HCT116 (cell line): ENCODE measurements around the gene RND3. TPM values are rescaled to one million over a fixed set of nuclear protein-coding genes. Genes with fewer than 3 reads are reported as not detected.

Experiments
- ATAC-seq: fragments of 200-7000 bp; cut with Tn5 transposase; 2 replicates; pipeline ENCODE4 v1.9.1; 2020; ENCODE audit warnings: mild to moderate bottlenecking, moderate library complexity
- BruUV-seq: library from RNA; stranded (reverse); fragments of 400-500 nt; replicated peaks from 2 replicates; lab custom pipeline; 2021; lab: Mats Ljungman, UMichigan
- CTCF ChIA-PET: fragments of 300-600 bp; sonication (Branson Sonifier 250); formaldehyde crosslinking; loops from one replicate; lab custom pipeline; 2021; ENCODE audit warnings: antibody characterized with exemption; lab: Charles Lee
- POLR2A ChIA-PET: fragments of 300-600, 350-600 bp; sonication (Branson Sonifier 250); formaldehyde crosslinking; loops from one replicate; lab custom pipeline; 2021; ENCODE audit warnings: antibody characterized with exemption; lab: Charles Lee
- RAD21 ChIA-PET, 2 experiments: fragments of 300-600 bp; sonication (Branson Sonifier 250); formaldehyde crosslinking; loops; one replicate each; lab custom pipeline; 2023; ENCODE audit warnings: low total read pairs in 2 of 2; ENCODE audit not compliant: uncharacterized antibody in 2 of 2, unreplicated experiment in 2 of 2, low non-redundant PET in 1 of 2; lab: Charles Lee
- DNase-seq: peaks from one replicate; pipeline ENCODE4 v3.0.0-alpha.2; 2010; ENCODE audit warnings: low read depth, low spot score
- H2AFZ ChIP-seq: fragments of 200-600 bp; shearing (Covaris generic), sonication (generic); 2 replicates; pipeline ENCODE4 v1.6.1; 2017; ENCODE audit warnings: low read depth, mixed run types, mixed read lengths, antibody characterized with exemption, low read length; ENCODE audit not compliant: poor library complexity, severe bottlenecking
- H3K27ac ChIP-seq: 2 replicates; pipeline ENCODE4 v1.5.1; 2012; ENCODE audit warnings: low read depth, low read length
- H3K27me3 ChIP-seq: fragments of 200-600 bp; sonication (generic); 2 replicates; pipeline ENCODE4 v1.6.1; 2016; ENCODE audit warnings: mixed run types, low read length, mixed read lengths; ENCODE audit not compliant: insufficient read depth
- H3K36me3 ChIP-seq, 2 experiments: fragments of 200-500 bp in 1 of 2; fragments of 200-600 bp in 1 of 2; sonication (Bioruptor generic) in 1 of 2; sonication (generic) in 1 of 2; 2 replicates each; pipeline versions ENCODE4 v1.5.1 to v1.6.1; 2014 to 2016; ENCODE audit warnings: low read length in 2 of 2, inconsistent platforms in 1 of 2, mixed read lengths in 1 of 2, mixed run types in 1 of 2; ENCODE audit not compliant: insufficient read depth in 2 of 2, control insufficient read depth in 1 of 2
- H3K4me1 ChIP-seq, 2 experiments: fragments of 200-600 bp in 1 of 2; sonication (generic) in 1 of 2; 2 replicates each; pipeline versions ENCODE4 v1.5.1 to v1.6.1; 2012 to 2017; ENCODE audit warnings: low read length in 2 of 2, inconsistent platforms in 1 of 2, mild to moderate bottlenecking in 1 of 2, mixed read lengths in 1 of 2, mixed run types in 1 of 2, moderate library complexity in 1 of 2; ENCODE audit not compliant: insufficient read depth in 2 of 2, control insufficient read depth in 1 of 2
- H3K4me2 ChIP-seq: fragments of 200-600 bp; sonication (generic); 2 replicates; pipeline ENCODE4 v1.6.1; 2017; ENCODE audit warnings: mixed run types, low read length, mixed read lengths
- H3K4me3 ChIP-seq, 2 experiments: fragments of 200-600 bp in 1 of 2; sonication (generic) in 1 of 2; replicated peaks in 1 of 2; 2 replicates each; pipeline ENCODE4 v1.5.1; 2011 to 2016; ENCODE audit warnings: low read length in 2 of 2, control low read depth in 1 of 2, low read depth in 1 of 2, mild to moderate bottlenecking in 1 of 2, mixed read lengths in 1 of 2, mixed run types in 1 of 2
- H3K79me2 ChIP-seq: fragments of 200-600 bp; sonication (generic); 2 replicates; pipeline ENCODE4 v1.6.1; 2017; ENCODE audit warnings: mild to moderate bottlenecking, mixed run types, low read length, moderate library complexity, mixed read lengths; ENCODE audit not compliant: insufficient read depth
- H3K9ac ChIP-seq: fragments of 200-600 bp; sonication (generic); 2 replicates; pipeline ENCODE4 v1.6.1; 2016; ENCODE audit warnings: low read length, mixed read lengths
- H3K9me2 ChIP-seq: fragments of 200-600 bp; sonication (generic), shearing (Covaris generic); 2 replicates; pipeline ENCODE4 v1.6.1; 2017; ENCODE audit warnings: mixed run types, mild to moderate bottlenecking, moderate library complexity; ENCODE audit not compliant: insufficient read depth
- H3K9me3 ChIP-seq, 2 experiments: fragments of 200-500 bp in 1 of 2; fragments of 200-600 bp in 1 of 2; sonication (Bioruptor generic) in 1 of 2; sonication (generic) in 1 of 2; 2 replicates each; pipeline ENCODE4 v1.6.1; 2014 to 2017; ENCODE audit warnings: low read length in 2 of 2, mixed read lengths in 2 of 2, inconsistent platforms in 1 of 2, low read depth in 1 of 2, mild to moderate bottlenecking in 1 of 2, mixed run types in 1 of 2, moderate library complexity in 1 of 2; ENCODE audit not compliant: control insufficient read depth in 1 of 2, insufficient read depth in 1 of 2
- H4K20me1 ChIP-seq: fragments of 200-600 bp; sonication (generic), shearing (Covaris generic); 2 replicates; pipeline ENCODE4 v1.6.1; 2017; ENCODE audit warnings: mixed run types, mild to moderate bottlenecking, moderate library complexity; ENCODE audit not compliant: insufficient read depth
- ATF3 ChIP-seq: IDR thresholded peaks from 2 replicates; pipeline ENCODE4 v1.6.1; 2012
- EGR1 ChIP-seq: IDR thresholded peaks from 2 replicates; pipeline ENCODE4 v1.6.1; 2012; ENCODE audit warnings: low read depth
- ELF1 ChIP-seq: IDR thresholded peaks from 2 replicates; pipeline ENCODE4 v1.6.1; 2012; ENCODE audit warnings: low read depth, borderline replicate concordance
- EZH2 ChIP-seq: fragments of 200-600 bp; sonication (generic); IDR thresholded peaks from 2 replicates; pipeline ENCODE4 v1.6.1; 2017; ENCODE audit warnings: antibody characterized with exemption, mixed run types
- JUND ChIP-seq: IDR thresholded peaks from 2 replicates; pipeline ENCODE4 v1.6.1; 2012
- POLR2A ChIP-seq: IDR thresholded peaks from 2 replicates; pipeline ENCODE4 v1.7.0; 2011; ENCODE audit warnings: borderline replicate concordance; ENCODE audit not compliant: insufficient read depth, insufficient read length; ENCODE audit errors: extremely low read depth
- SIN3A ChIP-seq: IDR thresholded peaks from 2 replicates; pipeline ENCODE4 v1.6.1; 2012; ENCODE audit warnings: low read depth
- SP1 ChIP-seq: IDR thresholded peaks from 2 replicates; pipeline ENCODE4 v1.6.1; 2012; ENCODE audit warnings: low read depth
- SRF ChIP-seq: IDR thresholded peaks from 2 replicates; pipeline ENCODE4 v1.6.1; 2012; ENCODE audit warnings: low read depth
- ZBTB33 ChIP-seq: IDR thresholded peaks from 2 replicates; pipeline ENCODE4 v1.6.1; 2011; ENCODE audit warnings: mild to moderate bottlenecking, low read length, moderate library complexity; ENCODE audit not compliant: insufficient replicate concordance; ENCODE audit errors: extremely low read depth
- intact Hi-C: fragments of 100-400 bp; cut with micrococcal nuclease; formaldehyde crosslinking; loops from 2 replicates; pipeline ENCODE4 v1.10.0; 2022
- total RNA-seq: library from RNA; stranded (reverse); gene quantifications from one replicate; pipeline ENCODE4 v1.2.1, GENCODE V29; 2021; ENCODE audit not compliant: unreplicated experiment

Gene RND3
- total RNA-seq, 1 experiment from 2014 or later: 15.0 TPM

GRCh38 chr2:150425121-150425955, 62.1 kb downstream of the RND3 start:
- no peaks in the 10 kb centered on the region for H4K20me1 ChIP-seq
- H3K27ac ChIP-seq: no peak overlapping the region
- no TSS peak for BruUV-seq
- H2AFZ ChIP-seq: no peak overlapping the region
- POLR2A ChIA-PET: no interaction called here
- DNase-seq (no peak), ATAC-seq (no peak)
- RAD21 ChIA-PET: no interaction called here
- H3K9ac ChIP-seq: no peak overlapping the region
- no peaks in the 10 kb centered on the region for H3K9me3 ChIP-seq
- no peaks in the 10 kb centered on the region for H3K27me3 ChIP-seq
- CTCF ChIA-PET: no interaction called here
- H3K79me2 ChIP-seq: no peaks in the 10 kb centered on the region
- H3K9me2 ChIP-seq: no peaks in the 10 kb centered on the region; the same call in 1 of the 2 replicates
- no peak overlapping the region for H3K4me2 ChIP-seq
- no peaks in the 10 kb centered on the region for H3K4me1 ChIP-seq
- intact Hi-C loops: no loop called here
- no peak overlapping the region for H3K4me3 ChIP-seq
- TF ChIP-seq SP1: no peak
- no peak for TF ChIP-seq POLR2A
- no peak for TF ChIP-seq SIN3A
- TF ChIP-seq EGR1: no peak
- TF ChIP-seq JUND: no peak
- H3K36me3 ChIP-seq: no peaks in the 10 kb centered on the region

- Histone ChIP-seq H3K9me2 (no peaks in the 10 kb centered on the region), H2AFZ (no peak overlapping the region), H3K27me3 (no peaks in the 10 kb centered on the region)
- ChIA-PET CTCF (no interaction called here), POLR2A (no interaction called here)
- ATAC-seq (no peak), DNase-seq (no peak)
- no peak for TF ChIP-seq EZH2
- no peak for TF ChIP-seq SRF
- TF ChIP-seq ATF3: no peak
- TF ChIP-seq EGR1: no peak
- TF ChIP-seq ZBTB33: no peak
- no peak for TF ChIP-seq SIN3A
- TF ChIP-seq POLR2A: no peak
- TF ChIP-seq ELF1: no peak
- TF ChIP-seq, all 23 proteins: peak for 0
- no peaks in the 10 kb centered on the region; a peak in 1 of 4 replicates for H3K36me3 ChIP-seq
- H3K9me3 ChIP-seq: no peaks in the 10 kb centered on the region
- no TSS peak for BruUV-seq
- RAD21 ChIA-PET: no interaction called here
- H4K20me1 ChIP-seq: no peaks in the 10 kb centered on the region
- intact Hi-C loops: no loop called here
- no peak overlapping the region for H3K9ac ChIP-seq
- no peak overlapping the region for H3K27ac ChIP-seq
- no peak overlapping the region for H3K4me3 ChIP-seq
- no peaks in the 10 kb centered on the region for H3K4me1 ChIP-seq
- no peaks in the 10 kb centered on the region for H3K79me2 ChIP-seq
- H3K4me2 ChIP-seq: no peak overlapping the region
Measured at GRCh38 chr2:150424406-150424805, 63.1 kb downstream of the RND3 start.
